GM18517 (cell line): Measurements from ENCODE around the gene ZNF554.
"Not testable (repeated sequence)": the region's sequence is repeated elsewhere in the genome, so short reads cannot be mapped to it uniquely, and the experiment has no call there.

Experiments
- ATAC-seq: cut with Tn5 transposase; IDR thresholded peaks from one replicate; pipeline ENCODE4 v1.9.1; 2021; ENCODE audit warnings: mild to moderate bottlenecking, moderate library complexity; ENCODE audit not compliant: unreplicated experiment

Gene ZNF554

DNA sequence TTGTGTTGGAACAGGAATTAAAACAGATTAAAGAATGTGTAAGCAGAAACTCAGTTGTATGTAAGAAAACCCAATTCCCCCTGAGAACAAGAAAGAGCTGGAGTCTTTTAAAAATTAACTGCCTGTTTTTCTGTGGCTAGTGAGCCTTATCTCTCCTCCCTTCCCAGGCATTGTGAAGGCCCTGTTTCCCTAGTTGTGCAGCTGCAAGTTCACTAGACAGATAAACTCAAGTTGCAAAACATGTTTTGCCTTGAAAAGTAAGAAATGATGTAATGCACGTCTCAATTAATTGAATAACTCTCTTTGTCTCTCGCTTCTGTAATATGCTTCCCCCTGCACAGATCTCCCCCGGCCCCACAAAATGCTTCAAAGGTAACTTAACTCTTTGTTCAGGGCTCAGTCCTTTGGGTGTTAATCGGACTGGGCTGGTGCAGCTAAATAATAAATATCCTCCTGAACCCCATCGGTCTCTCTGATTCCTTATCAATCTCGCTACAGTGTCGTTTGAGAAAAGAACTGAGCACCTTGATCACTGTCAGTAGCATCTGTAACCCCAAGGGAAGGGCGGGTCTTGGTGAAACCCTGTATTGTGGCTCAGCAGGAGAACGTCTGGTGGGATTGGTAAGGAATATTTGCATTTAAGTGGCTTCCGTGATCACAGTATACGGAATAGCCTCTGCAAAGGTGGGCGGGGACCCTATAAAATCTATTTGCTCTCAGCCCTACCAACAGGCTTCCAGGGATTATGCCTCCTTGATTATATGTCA, 45.8 kb downstream of the ZNF554 start:
- no peak for ATAC-seq

DNA sequence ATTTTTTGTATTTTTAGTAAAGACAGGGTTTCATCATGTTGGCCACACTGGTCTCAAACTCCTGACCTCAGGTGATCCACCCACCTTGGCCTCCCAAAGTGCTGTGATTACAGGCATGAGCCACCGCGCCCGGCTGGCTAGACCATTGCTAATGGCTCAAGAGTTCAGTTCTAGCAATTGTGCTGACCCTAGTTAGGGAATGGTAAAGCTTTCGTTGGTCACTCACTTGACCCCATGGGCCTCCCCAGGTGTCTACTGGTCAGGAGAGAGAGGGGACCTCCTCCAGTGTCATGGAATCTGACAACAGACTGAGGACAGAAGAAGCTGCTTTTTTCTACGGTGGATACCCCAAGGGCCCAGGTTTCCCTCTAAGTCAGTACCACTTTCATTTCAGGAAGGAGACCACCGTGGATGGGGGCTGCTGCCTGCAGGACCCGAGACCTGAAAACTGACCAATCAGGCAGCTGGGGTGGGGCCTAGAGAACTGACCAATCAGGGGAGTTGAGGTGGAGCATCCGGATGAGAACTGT, 46.9 kb downstream of the ZNF554 start:
- ATAC-seq, result no peak

DNA sequence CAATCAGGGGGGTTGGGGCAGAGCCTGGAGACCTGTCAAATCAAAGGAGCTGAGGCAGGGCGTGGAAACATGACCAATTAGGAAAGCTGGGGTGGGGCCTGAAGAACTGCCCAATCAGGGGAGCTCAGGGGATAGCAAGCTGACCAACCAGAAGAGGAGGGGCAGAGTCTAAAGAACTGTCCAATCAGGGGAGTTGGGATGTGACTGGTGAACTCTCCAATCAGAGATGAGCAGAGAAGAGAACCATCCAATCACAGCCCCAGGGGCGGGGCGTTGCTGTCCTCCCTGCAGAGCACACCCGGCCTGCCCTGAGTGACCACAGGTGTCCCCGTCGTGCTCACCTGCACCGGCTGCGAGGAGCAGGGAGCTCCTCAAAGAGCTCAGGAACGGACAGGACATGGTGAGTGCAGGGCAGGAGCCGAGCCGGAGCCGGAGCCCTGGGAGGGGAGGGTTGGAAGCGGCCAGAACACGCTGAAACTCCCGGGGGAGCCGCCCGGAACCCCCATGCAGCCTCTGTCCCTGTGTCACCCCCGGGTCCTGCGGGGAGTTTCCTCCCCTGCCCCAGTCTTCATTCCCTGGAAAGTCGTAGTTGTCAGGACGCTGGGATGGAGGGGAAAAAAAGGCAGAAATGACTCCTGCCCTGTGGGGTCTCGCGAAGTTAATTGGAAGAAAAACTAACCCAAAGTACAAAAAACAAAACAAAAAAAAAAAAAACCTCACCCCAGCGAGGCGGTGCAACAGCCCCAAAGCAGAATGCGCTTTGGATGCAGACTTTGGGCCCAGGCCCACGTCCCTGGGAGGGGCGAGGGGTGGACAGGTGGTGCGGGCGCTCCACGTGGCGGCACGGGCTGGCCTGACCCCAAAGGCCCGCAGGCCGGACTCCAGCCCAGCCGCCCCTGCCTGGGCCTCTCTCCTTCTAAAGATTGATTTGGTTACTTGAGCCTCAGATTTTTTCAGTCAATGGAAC, 47.6 kb downstream of the ZNF554 start, which contains the start of gene ZNF556:
ZNF556 (plus strand) TSS at position 311 of the 967 bp plus-strand sequence; CDS start at position 398, 87 bp downstream.
- no peak for ATAC-seq

DNA sequence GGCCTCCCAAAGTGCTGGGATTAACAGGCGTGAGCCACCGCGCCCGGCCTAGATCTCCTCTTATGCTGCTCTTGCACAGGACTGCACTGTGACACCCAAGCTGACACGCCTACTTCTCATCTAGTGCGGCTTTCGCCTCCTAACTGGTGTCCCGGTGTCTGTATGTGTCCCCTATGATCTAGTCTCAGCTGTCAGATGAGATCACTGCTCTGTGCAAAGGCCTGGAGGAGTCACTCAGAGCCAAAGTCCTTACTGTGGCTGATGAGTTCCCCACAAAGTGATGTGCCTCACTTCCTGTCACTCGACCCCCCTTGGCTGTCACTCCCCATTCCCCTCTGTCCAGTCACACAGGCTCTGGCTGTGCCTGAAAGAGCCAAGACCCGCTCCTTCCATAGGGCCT, 50.0 kb downstream of the ZNF554 start:
- no peak for ATAC-seq

DNA sequence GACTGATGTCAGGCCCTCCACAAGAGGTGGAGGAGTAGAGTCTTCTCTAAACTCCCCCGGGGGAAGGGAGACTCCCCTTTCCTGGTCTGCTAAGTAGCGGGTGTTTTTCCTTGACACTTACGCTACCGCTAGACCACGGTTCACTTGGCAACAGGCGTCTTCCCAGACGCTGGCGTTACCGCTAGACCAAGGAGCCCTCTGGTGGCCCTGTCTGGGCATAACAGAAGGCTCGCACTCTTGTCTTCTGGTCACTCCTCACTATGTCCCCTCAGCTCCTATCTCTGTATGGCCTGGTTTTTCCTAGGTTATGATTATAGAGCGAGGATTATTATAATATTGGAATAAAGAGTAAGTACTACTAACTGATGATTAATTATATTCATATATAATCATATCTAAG, 52.5 kb downstream of the ZNF554 start:
- ATAC-seq, result not testable (repeated sequence)

DNA sequence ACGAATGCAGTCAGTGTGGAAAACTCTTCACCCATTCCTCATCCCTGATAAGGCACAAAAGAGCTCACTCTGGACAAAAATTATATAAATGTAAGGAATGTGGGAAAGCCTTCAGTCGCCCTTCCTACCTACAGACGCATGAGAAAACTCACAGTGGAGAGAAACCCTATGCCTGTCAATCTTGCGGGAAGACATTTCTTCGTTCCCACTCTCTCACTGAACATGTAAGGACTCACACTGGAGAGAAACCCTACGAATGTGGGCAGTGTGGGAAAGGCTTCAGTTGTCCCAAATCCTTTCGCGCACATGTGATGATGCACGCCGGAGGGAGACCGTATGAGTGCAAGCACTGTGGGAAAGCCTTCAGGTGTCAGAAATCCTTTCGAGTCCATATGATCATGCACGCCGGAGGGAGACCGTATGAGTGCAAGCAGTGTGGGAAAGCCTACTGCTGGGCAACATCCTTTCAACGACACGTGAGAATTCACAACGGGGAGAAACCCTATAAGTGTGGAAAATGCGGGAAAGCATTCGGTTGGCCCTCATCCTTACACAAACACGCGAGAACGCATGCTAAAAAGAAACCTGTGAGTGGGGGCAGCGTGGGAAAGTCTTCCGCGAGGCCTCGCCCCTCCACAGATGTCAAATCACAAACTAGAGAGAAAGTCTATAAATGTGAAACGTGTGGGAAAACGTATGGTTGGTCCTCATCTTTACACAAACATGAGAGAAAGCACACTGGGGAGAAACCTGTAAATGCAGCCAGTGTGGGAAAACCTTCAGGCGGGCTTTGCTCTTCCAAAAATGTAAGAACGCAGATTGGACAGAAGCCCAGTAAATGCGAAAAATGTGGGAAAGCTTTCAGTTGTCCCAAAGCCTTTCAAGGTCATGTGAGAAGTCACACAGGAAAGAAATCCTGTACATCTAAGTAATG, 58.0 kb downstream of the ZNF554 start:
- no peak for ATAC-seq

DNA sequence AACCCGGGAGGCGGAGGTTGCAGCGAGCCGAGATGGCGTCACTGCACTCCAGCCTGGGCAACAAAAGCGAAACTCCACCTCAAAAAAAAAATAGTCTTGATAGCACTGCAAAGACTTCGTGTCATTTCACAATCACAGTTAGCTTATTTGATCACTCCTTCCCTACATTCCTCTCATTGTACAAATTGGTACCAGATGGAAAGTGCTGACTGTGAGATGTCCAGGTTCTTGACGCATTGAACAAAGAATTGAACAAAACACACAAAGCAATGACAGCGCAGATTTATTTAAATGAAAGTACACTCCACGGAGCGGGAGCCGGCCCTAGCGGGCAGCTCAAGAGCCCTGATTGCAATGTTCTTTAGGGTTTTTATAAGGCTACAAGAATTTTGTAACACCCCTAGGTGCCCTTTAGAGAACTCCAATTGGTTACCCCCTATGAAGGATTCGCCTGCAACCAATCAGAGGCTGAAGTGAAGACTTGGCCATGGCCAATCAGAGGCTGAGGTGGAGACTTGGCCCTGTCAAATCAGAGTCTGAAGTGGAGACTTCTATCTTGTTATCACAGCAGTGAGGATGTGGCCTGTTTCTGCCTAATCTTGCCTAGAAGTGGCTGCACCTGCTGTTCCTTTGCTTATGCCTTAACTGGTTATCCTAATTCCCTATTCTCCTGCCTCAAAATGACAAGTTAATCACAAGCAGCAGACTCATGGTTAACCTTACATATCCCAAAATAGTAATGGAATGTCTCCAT, 64.2 kb downstream of the ZNF554 start:
- no peak for ATAC-seq

DNA sequence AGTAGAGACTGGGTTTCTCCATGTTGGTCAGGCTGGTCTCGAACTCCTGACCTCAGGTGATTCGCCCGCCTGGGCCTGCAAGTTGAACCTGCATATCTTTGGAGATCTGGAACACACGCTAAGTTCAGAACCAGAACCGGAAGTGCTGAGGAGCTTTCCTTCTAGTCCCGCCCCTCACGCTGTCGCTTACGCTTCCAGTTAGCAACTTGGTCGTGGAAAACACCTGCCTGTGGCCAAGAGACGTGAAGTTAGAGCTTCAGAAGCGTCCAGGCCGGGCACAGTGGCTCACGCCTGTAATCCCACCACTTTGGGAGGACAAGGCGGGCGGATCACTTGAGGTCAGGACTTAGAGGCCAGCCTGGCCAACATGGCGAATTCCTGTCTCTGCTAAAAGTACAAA, 66.1 kb downstream of the ZNF554 start:
- no peak for ATAC-seq
